Measurements from ENCODE around the gene GPC6.
A peak's percentile ranks its signal among the peaks of the same experiment; 100 is the strongest.

Gene GPC6

GRCh38 chr13:93769101-93769500, 542.5 kb downstream of the GPC6 start:
- Histone ChIP-seq H3K36me3 (ENCODE audit: control insufficient read depth, insufficient read depth, low read length, severe bottlenecking) (no peaks in the 10 kb centered on the region), H3K9me3 (ENCODE audit: control insufficient read depth, low read length) (no peaks in the 10 kb centered on the region), H3K9ac (ENCODE audit: low read length) (no peak overlapping the region), H3K4me1 (ENCODE audit: control insufficient read depth, insufficient read depth, low read length) (no peaks in the 10 kb centered on the region), H3K27me3 (replicated peaks; ENCODE audit: control insufficient read depth, insufficient read depth, low read length) (no peaks in the 10 kb centered on the region), H3K4me3 (ENCODE audit: low read length) (no peak overlapping the region)
- DNase-seq (ENCODE audit: low read depth), result no peak

DNA sequence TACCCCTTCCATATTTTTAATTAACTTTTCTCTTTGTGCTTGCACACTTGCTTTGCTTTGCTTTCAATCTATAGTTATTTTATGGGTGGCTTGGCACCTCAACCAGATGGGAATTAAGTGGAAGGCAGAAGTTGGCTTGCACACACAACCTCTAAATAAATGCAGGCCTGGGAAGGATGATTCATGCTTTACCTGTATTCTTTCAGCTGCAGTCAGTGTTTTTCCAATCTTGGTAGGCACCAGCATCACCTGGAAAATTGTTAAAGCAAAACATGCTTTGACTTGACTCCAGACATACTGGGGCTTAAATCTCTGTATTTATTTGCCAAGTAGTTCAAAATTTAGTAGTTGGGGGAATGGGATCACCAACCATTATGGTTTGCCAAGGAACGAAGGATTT, 543.0 kb downstream of the GPC6 start:
- DNase-seq (ENCODE audit: low read depth), result no peak
- no peaks in the 10 kb centered on the region for H3K9me3 ChIP-seq (ENCODE audit: control insufficient read depth, low read length)
- H3K9ac ChIP-seq (ENCODE audit: low read length), result no peak overlapping the region
- no peaks in the 10 kb centered on the region for H3K27me3 ChIP-seq (replicated peaks; ENCODE audit: control insufficient read depth, insufficient read depth, low read length)
- peaks cover under 1% of the 10 kb centered on the region for H3K4me1 ChIP-seq (ENCODE audit: control insufficient read depth, insufficient read depth, low read length)
- H3K4me3 ChIP-seq (ENCODE audit: low read length), result no peak overlapping the region
- no peaks in the 10 kb centered on the region for H3K36me3 ChIP-seq (ENCODE audit: control insufficient read depth, insufficient read depth, low read length, severe bottlenecking)

DNA sequence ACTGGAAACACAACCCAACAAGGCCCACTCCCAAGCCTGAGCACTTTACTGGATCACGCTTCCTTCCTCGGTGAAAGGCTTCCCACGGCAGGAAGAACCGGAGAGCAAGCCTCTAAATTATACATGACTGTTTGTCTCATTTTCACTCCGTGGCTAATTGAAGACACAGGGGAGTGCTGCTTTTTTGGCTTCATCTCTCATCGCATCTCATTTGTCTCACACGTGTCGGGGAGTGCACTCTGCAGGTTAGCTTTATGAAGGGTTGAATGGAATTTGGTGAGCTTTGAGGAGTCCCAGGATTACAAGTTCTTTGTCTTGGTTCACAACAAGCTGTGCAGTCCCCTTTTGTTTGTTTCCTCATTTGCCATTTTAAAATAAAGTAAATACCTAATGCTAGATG, 544.6 kb downstream of the GPC6 start:
- H3K9me3 ChIP-seq (ENCODE audit: control insufficient read depth, low read length), result no peaks in the 10 kb centered on the region
- H3K9ac ChIP-seq (ENCODE audit: low read length), result no peak overlapping the region
- DNase-seq (ENCODE audit: low read depth), result no peak
- H3K4me1 ChIP-seq (ENCODE audit: control insufficient read depth, insufficient read depth, low read length), result peaks cover 15% of the 10 kb centered on the region
- no peaks in the 10 kb centered on the region for H3K27me3 ChIP-seq (replicated peaks; ENCODE audit: control insufficient read depth, insufficient read depth, low read length)
- no peaks in the 10 kb centered on the region for H3K36me3 ChIP-seq (ENCODE audit: control insufficient read depth, insufficient read depth, low read length, severe bottlenecking)
- H3K4me3 ChIP-seq (ENCODE audit: low read length), result no peak overlapping the region

DNA sequence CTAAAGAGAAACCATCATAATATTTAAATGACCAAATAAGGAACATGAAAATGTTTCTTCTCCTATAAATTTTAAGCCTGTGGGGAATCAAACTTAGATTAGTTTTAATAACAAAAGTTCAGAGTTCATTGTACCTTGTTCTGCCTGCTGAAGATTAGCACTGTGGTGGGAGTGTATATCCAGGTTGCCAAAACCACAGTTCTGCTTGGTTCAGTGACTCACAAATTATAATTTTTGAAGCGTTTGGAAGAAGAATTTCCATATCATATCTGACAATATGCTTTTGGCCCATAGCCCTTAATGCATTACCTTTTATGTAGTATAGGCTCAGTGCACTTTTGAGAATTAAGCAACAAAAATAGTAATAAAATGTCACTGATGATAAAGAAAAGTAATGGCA, 545.2 kb downstream of the GPC6 start:
- Histone ChIP-seq H3K4me1 (ENCODE audit: control insufficient read depth, insufficient read depth, low read length) (peaks cover 21% of the 10 kb centered on the region), H3K27me3 (replicated peaks; ENCODE audit: control insufficient read depth, insufficient read depth, low read length) (no peaks in the 10 kb centered on the region), H3K36me3 (ENCODE audit: control insufficient read depth, insufficient read depth, low read length, severe bottlenecking) (no peaks in the 10 kb centered on the region), H3K4me3 (ENCODE audit: low read length) (no peak overlapping the region), H3K9ac (ENCODE audit: low read length) (no peak overlapping the region), H3K9me3 (ENCODE audit: control insufficient read depth, low read length) (no peaks in the 10 kb centered on the region)
- DNase-seq (ENCODE audit: low read depth), result no peak

DNA sequence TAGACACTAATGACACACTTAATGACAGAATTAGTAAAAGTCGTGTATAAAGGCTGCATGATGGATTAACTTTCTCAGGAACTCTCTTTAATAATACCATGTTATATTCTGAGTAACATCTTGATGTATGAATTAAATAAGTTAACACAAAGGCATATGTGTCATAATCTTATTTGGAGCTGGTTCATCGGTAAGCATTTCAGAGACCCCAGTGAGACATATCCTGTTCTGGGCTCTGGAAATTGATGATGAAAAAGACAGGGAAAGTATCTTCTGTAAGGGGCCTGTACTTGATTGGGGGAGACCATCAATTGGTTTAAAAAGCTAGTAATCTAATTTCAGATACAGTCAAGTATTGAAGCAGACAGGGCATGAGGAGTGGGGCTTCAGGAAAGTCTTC, 547.9 kb downstream of the GPC6 start:
- Histone ChIP-seq H3K4me1 (ENCODE audit: control insufficient read depth, insufficient read depth, low read length) (peaks cover 28% of the 10 kb centered on the region), H3K9me3 (ENCODE audit: control insufficient read depth, low read length) (no peaks in the 10 kb centered on the region)
- DNase-seq (ENCODE audit: low read depth), result no peak

DNA sequence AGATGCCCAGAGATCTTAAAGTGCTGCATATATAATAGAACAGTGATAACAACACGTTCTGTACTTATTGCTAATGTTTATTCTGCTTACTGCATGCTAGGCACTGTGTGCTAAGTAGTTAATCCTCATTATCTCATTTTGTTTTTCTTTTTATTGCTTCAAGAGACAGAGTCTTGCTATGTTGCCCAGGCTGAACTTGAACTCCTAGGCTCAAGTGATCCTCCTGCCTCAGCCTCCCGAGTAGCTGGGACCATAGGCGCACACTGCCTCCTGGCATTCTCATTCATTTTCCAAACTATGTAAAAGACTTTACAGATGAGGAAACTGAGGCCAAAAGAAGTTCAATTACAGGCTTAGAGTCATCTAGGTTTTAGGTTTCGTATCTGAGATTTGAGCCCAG, 548.4 kb downstream of the GPC6 start:
- Histone ChIP-seq H3K4me3 (ENCODE audit: low read length) (peak overlapping the region; percentile 66), H3K36me3 (ENCODE audit: control insufficient read depth, insufficient read depth, low read length, severe bottlenecking) (no peaks in the 10 kb centered on the region), H3K4me1 (ENCODE audit: control insufficient read depth, insufficient read depth, low read length) (peaks cover 28% of the 10 kb centered on the region), H3K9me3 (ENCODE audit: control insufficient read depth, low read length) (no peaks in the 10 kb centered on the region), H3K9ac (ENCODE audit: low read length) (peak overlapping the region; percentile 73), H3K27me3 (replicated peaks; ENCODE audit: control insufficient read depth, insufficient read depth, low read length) (no peaks in the 10 kb centered on the region)
- no peak for DNase-seq (ENCODE audit: low read depth)

More for the DNA sequence above, 547.9 kb downstream of the GPC6 start:
- Histone ChIP-seq H3K4me3 (ENCODE audit: low read length) (no peak overlapping the region), H3K9ac (ENCODE audit: low read length) (no peak overlapping the region), H3K27me3 (replicated peaks; ENCODE audit: control insufficient read depth, insufficient read depth, low read length) (no peaks in the 10 kb centered on the region), H3K36me3 (ENCODE audit: control insufficient read depth, insufficient read depth, low read length, severe bottlenecking) (no peaks in the 10 kb centered on the region)

DNA sequence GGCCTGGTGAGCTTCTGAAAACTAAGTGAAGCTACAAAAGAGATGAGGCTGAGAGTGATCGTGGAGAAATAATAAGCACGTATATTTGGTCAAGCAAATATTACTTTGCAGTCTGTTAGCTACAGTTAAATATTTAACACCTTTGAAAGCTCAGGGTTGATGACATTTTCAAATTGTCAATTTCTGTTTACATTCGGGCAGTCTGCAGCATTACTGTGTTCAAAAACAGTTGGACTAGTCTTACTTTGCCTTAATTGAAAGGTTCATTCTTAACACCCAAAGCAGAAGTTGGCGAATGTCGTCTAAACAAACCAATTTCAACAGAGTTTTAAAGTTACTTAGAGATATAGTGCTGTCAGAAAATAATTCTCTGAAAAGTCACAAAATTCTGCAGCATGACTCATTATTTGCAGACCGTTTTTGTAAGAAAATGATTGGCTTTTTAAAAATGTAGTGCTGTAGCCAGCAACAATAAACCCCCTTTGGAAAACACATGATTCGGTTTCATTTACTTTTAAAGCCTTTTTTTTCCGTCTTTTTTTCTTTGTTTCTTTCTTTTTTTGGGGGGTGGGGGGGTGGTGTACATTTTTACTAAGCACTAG, 549.0 kb downstream of the GPC6 start:
- H3K36me3 ChIP-seq (ENCODE audit: control insufficient read depth, insufficient read depth, low read length, severe bottlenecking), result no peaks in the 10 kb centered on the region
- H3K4me1 ChIP-seq (ENCODE audit: control insufficient read depth, insufficient read depth, low read length), result peaks cover 28% of the 10 kb centered on the region
- H3K4me3 ChIP-seq (ENCODE audit: low read length), result peak overlapping the region; percentile 66
- peak; percentile 76 for DNase-seq (ENCODE audit: low read depth)
- no peaks in the 10 kb centered on the region for H3K27me3 ChIP-seq (replicated peaks; ENCODE audit: control insufficient read depth, insufficient read depth, low read length)
- H3K9ac ChIP-seq (ENCODE audit: low read length), result peak overlapping the region; percentile 73
- H3K9me3 ChIP-seq (ENCODE audit: control insufficient read depth, low read length), result no peaks in the 10 kb centered on the region

DNA sequence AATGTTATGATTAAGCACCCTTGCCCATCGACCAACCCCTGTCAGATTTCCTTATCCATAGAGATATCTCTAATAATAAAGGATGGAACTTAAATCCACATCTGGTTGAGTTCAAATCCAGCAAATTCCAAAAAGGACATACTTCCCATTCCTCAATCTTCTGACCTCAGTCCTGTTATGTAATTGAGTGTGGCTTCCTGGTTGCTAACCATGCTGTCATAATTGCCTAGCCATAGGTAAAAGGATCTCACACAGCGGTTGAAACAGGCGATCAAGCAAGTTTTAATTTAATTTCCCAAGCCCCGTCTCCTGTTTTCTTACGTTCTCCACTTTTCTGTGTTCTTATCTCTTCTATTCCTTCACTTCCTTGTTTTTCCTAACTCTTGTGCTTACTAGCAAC, 550.3 kb downstream of the GPC6 start:
- no peaks in the 10 kb centered on the region for H3K27me3 ChIP-seq (replicated peaks; ENCODE audit: control insufficient read depth, insufficient read depth, low read length)
- H3K4me3 ChIP-seq (ENCODE audit: low read length), result no peak overlapping the region
- DNase-seq (ENCODE audit: low read depth), result peak; percentile 23
- H3K9ac ChIP-seq (ENCODE audit: low read length), result no peak overlapping the region
- no peaks in the 10 kb centered on the region for H3K9me3 ChIP-seq (ENCODE audit: control insufficient read depth, low read length)
- H3K4me1 ChIP-seq (ENCODE audit: control insufficient read depth, insufficient read depth, low read length), result peaks cover 28% of the 10 kb centered on the region
- H3K36me3 ChIP-seq (ENCODE audit: control insufficient read depth, insufficient read depth, low read length, severe bottlenecking), result no peaks in the 10 kb centered on the region

DNA sequence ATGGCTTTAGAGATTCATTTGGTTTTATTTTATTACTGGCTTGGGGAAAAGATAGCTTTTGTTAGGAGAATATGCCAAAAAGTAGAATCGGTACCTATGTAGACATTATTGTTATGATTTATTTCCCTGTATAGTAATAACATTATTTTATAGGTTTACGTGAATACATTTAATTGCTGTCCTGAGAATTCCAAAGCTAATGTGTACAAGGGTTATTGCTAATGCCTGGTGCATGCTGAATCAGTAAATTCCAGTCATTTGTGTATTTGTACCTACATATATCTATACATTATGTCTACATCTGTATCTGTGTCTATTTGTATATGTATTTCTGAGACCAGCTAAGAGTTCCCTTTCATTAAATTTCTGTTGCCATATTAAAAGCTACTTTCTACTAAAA, 550.9 kb downstream of the GPC6 start:
- Histone ChIP-seq H3K4me1 (ENCODE audit: control insufficient read depth, insufficient read depth, low read length) (peaks cover 28% of the 10 kb centered on the region), H3K4me3 (ENCODE audit: low read length) (no peak overlapping the region), H3K27me3 (replicated peaks; ENCODE audit: control insufficient read depth, insufficient read depth, low read length) (no peaks in the 10 kb centered on the region), H3K9ac (ENCODE audit: low read length) (no peak overlapping the region), H3K36me3 (ENCODE audit: control insufficient read depth, insufficient read depth, low read length, severe bottlenecking) (no peaks in the 10 kb centered on the region), H3K9me3 (ENCODE audit: control insufficient read depth, low read length) (no peaks in the 10 kb centered on the region)
- DNase-seq (ENCODE audit: low read depth), result no peak

DNA sequence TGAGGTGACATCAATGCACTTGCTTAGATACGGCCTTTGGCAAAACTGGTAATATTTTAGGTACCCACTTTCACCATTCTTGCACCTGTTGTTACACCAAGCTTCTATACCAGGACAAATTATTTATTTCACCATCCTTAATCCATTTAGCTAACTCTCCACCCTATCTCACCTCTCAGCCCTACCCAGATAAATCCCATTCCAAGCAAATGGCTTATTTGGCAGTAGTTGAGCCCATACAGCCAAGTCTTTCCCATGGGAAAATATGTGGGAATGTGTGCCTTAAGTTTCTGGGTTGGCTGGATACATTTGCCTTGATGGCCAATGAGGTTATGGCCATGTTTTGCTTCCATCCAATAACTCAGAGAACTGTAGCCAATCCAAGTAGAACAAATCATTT, 551.9 kb downstream of the GPC6 start:
- no peak overlapping the region for H3K9ac ChIP-seq (ENCODE audit: low read length)
- H3K4me3 ChIP-seq (ENCODE audit: low read length), result no peak overlapping the region
- DNase-seq (ENCODE audit: low read depth), result no peak
- no peaks in the 10 kb centered on the region for H3K36me3 ChIP-seq (ENCODE audit: control insufficient read depth, insufficient read depth, low read length, severe bottlenecking)
- H3K9me3 ChIP-seq (ENCODE audit: control insufficient read depth, low read length), result no peaks in the 10 kb centered on the region
- no peaks in the 10 kb centered on the region for H3K27me3 ChIP-seq (replicated peaks; ENCODE audit: control insufficient read depth, insufficient read depth, low read length)
- H3K4me1 ChIP-seq (ENCODE audit: control insufficient read depth, insufficient read depth, low read length), result peaks cover 28% of the 10 kb centered on the region

GRCh38 chr13:93784191-93784590, 557.6 kb downstream of the GPC6 start:
- no peak for DNase-seq (ENCODE audit: low read depth)
- H3K9me3 ChIP-seq (ENCODE audit: control insufficient read depth, low read length), result no peaks in the 10 kb centered on the region
- H3K4me1 ChIP-seq (ENCODE audit: control insufficient read depth, insufficient read depth, low read length), result peaks cover 2% of the 10 kb centered on the region
- H3K9ac ChIP-seq (ENCODE audit: low read length), result no peak overlapping the region
- H3K27me3 ChIP-seq (replicated peaks; ENCODE audit: control insufficient read depth, insufficient read depth, low read length), result no peaks in the 10 kb centered on the region
- no peak overlapping the region for H3K4me3 ChIP-seq (ENCODE audit: low read length)
- H3K36me3 ChIP-seq (ENCODE audit: control insufficient read depth, insufficient read depth, low read length, severe bottlenecking), result no peaks in the 10 kb centered on the region

GRCh38 chr13:93786846-93787489, 560.4 kb downstream of the GPC6 start:
- no peak overlapping the region for H3K9ac ChIP-seq (ENCODE audit: low read length)
- no peak overlapping the region for H3K4me3 ChIP-seq (ENCODE audit: low read length)
- peaks cover 2% of the 10 kb centered on the region for H3K4me1 ChIP-seq (ENCODE audit: control insufficient read depth, insufficient read depth, low read length)
- H3K27me3 ChIP-seq (replicated peaks; ENCODE audit: control insufficient read depth, insufficient read depth, low read length), result no peaks in the 10 kb centered on the region
- peak; percentile 49 for DNase-seq (ENCODE audit: low read depth)
- H3K36me3 ChIP-seq (ENCODE audit: control insufficient read depth, insufficient read depth, low read length, severe bottlenecking), result no peaks in the 10 kb centered on the region
- no peaks in the 10 kb centered on the region for H3K9me3 ChIP-seq (ENCODE audit: control insufficient read depth, low read length)

Data from adipocyte (in vitro differentiated cells).